ENCODE data around the gene SEMA4C.
A peak's percentile ranks its signal among the peaks of the same experiment; 100 is the strongest.

SEMA4C gene, protein sequence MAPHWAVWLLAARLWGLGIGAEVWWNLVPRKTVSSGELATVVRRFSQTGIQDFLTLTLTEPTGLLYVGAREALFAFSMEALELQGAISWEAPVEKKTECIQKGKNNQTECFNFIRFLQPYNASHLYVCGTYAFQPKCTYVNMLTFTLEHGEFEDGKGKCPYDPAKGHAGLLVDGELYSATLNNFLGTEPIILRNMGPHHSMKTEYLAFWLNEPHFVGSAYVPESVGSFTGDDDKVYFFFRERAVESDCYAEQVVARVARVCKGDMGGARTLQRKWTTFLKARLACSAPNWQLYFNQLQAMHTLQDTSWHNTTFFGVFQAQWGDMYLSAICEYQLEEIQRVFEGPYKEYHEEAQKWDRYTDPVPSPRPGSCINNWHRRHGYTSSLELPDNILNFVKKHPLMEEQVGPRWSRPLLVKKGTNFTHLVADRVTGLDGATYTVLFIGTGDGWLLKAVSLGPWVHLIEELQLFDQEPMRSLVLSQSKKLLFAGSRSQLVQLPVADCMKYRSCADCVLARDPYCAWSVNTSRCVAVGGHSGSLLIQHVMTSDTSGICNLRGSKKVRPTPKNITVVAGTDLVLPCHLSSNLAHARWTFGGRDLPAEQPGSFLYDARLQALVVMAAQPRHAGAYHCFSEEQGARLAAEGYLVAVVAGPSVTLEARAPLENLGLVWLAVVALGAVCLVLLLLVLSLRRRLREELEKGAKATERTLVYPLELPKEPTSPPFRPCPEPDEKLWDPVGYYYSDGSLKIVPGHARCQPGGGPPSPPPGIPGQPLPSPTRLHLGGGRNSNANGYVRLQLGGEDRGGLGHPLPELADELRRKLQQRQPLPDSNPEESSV

GRCh38 chr2:96869822-96870625, at the start of gene SEMA4C:
Gene SEMA4C (minus strand): TSS chr2:96870080. CDS start chr2:96867886, 2,194 bp downstream.
- peak within 1 kb of the TSS; percentile 79 for H3K27ac ChIP-seq

DNA sequence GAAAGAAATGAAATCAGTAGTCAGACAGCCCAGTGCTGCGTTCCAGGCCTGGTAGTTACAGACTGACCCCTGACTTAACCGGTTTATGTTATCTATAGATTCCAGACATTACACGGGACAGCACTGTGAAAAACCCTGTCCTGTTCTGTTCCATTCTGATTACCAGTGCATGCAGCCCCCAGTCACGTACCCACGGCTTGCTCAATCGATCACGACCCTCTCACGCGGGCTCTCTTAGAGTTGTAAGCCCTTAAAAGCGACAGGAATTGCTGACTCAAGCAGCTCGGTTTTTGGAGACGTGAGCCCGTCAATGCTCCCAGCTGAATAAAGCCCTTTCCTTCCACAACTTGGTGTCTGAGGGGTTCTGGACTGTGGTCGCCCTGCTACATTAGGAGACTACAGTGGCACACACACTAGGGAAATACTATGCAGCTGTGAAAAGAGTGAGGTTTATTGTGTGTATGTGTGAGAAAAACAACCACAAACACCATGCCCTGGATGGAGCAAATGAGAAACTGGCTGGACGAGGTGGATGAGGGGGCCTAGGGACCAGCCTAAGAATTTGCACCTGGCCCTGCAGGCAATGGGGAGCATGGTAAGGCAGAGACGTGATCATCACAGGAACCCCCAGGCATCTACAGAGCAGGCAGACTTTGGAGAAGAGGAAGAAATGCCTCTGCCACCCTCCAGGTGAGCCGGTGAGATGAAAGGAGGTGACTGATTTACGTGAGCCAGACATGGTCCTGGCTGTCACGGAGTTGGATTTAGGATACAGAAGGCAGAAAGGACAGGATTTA, 49.1 kb upstream of the SEMA4C start:
- no peak for TF ChIP-seq ZFX (IDR thresholded peaks at IDR 0.05)
- TF ChIP-seq, protein P1, sequence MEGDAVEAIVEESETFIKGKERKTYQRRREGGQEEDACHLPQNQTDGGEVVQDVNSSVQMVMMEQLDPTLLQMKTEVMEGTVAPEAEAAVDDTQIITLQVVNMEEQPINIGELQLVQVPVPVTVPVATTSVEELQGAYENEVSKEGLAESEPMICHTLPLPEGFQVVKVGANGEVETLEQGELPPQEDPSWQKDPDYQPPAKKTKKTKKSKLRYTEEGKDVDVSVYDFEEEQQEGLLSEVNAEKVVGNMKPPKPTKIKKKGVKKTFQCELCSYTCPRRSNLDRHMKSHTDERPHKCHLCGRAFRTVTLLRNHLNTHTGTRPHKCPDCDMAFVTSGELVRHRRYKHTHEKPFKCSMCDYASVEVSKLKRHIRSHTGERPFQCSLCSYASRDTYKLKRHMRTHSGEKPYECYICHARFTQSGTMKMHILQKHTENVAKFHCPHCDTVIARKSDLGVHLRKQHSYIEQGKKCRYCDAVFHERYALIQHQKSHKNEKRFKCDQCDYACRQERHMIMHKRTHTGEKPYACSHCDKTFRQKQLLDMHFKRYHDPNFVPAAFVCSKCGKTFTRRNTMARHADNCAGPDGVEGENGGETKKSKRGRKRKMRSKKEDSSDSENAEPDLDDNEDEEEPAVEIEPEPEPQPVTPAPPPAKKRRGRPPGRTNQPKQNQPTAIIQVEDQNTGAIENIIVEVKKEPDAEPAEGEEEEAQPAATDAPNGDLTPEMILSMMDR (conservative IDR thresholded peaks at IDR 0.05), result no peak
- no peak overlapping the region for H3K27ac ChIP-seq

More at GRCh38 chr2:96869822-96870625, at the start of gene SEMA4C:
- TF ChIP-seq ZFX (IDR thresholded peaks at IDR 0.05), result no peak
- TF ChIP-seq, protein P1 (conservative IDR thresholded peaks at IDR 0.05), result no peak

DNA sequence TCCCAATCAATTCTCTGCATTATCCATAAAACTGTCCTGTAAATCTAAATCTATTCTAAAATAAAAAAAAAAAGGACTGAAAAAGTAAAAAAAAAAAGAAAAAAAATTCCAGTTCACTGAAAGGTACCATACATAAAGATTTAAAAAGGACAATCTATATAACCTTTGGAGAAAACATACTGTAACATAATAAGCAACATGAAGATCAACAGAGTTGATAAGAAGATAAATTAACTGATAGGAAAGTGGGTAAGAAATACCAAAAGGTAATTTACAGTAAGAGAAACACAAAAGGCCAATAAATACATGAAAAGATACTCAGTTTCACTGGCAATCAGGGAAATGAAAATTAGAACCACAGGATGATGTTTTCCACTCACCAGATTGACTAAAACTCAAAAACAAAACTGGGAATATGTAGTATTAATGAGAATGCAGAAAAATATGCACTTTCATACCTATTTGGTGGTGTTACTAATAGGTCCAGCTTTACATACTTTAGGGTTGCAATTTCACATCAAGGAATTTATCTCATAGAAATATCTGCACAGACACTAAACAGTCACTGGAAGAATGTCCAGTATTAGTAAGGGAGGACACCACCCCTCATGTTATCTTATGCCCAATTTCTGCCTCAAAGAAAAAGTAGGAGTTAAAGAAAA, 48.3 kb upstream of the SEMA4C start:
- no peak overlapping the region for H3K27ac ChIP-seq
- TF ChIP-seq, protein P1 (conservative IDR thresholded peaks at IDR 0.05), result no peak
- no peak for TF ChIP-seq ZFX (IDR thresholded peaks at IDR 0.05)

DNA sequence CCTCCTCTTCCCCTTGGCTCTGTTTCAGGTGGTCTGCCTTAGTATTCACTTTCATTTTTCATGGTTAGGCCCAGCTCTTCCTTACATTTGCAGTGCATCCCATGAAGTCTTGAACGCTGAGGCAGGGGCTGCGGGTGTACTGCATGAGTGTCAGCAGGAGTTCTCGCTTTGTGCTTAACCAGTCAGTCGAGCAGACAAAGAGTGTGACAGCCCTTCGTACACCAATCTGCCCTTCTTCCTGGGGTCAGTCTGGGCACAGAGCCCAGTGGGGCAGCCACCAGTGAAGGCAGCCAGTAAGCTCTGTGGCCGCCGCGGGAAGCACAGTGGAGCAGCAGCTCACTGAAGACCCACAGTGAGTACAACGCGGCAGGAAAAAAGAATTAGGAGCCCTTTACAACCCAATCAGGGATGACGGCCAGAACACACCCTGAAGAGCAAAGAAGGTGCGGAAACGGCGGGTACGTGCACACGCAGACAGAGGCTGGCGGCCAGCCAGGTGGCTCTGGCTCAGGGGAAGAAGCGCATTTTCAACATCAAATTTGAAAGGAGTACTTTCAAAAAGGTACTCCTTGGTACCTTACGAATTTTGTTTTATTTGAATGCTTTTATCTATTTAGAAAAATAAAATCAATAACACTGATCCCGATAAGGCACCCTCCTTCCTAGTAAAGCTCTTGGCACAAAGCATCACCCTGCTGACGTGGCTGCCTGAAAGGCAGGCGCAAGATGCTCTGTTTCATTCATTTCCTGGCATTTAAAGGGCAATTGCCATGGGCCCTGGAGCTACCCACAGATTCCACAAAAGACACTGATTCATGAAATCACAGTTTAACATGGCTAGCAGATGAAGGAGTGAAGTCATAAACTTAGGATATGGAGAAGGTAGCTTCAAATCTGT, 47.0 kb upstream of the SEMA4C start:
- H3K27ac ChIP-seq, result no peak overlapping the region
- TF ChIP-seq ZFX (IDR thresholded peaks at IDR 0.05), result no peak
- TF ChIP-seq, protein P1 (conservative IDR thresholded peaks at IDR 0.05), result no peak

- no peak for TF ChIP-seq ZFX (IDR thresholded peaks at IDR 0.05)
- TF ChIP-seq, protein P1 (conservative IDR thresholded peaks at IDR 0.05), result no peak
These were observed 46.3 kb upstream of the SEMA4C start for GRCh38 chr2:96916156-96916630.

More at GRCh38 chr2:96916156-96916630, 46.3 kb upstream of the SEMA4C start:
- no peak overlapping the region for H3K27ac ChIP-seq

Measured in C4-2B (cell line).